Esophagus squamous epithelium (tissue), 5 donors: ENCODE data around the gene SHISA8. TPM values are rescaled to one million over a fixed set of nuclear protein-coding genes. Genes with fewer than 3 reads are reported as not detected.

Source experiments
- DNase-seq: peaks from one replicate; lab custom pipeline; 2025; lab: John Stamatoyannopoulos, UW
- H3K27ac ChIP-seq, 4 donors: fragments of 200-600 bp; sonication (generic); one replicate each; pipeline ENCODE4 v1.5.1; 2016 to 2019; ENCODE audit warnings: mild to moderate bottlenecking in 1 of 4
- H3K27me3 ChIP-seq, 4 donors: fragments of 200-600 bp; sonication (generic); 1 replicate in 3 of 4; 2 replicates in 1 of 4; pipeline versions ENCODE4 v1.5.1 to v1.6.0; 2017 to 2021; ENCODE audit warnings: antibody characterized with exemption in 1 of 4
- H3K36me3 ChIP-seq, 3 donors: fragments of 200-600 bp; sonication (generic); one replicate each; pipeline ENCODE4 v1.5.1; 2016 to 2019
- H3K4me1 ChIP-seq, 3 donors: fragments of 200-600 bp; sonication (generic); one replicate each; pipeline ENCODE4 v1.5.1; 2017 to 2019
- H3K4me3 ChIP-seq, 4 donors: fragments of 200-600 bp; sonication (generic); 1 replicate in 3 of 4; 2 replicates in 1 of 4; pipeline ENCODE4 v1.5.1; 2016 to 2019; ENCODE audit warnings: mild to moderate bottlenecking in 2 of 4, moderate library complexity in 1 of 4
- H3K9me3 ChIP-seq, 3 donors: fragments of 200-600 bp; sonication (generic); one replicate each; pipeline ENCODE4 v1.5.1; 2016 to 2019
- POLR2A ChIP-seq, 4 donors: fragments of 450-650 bp; IDR thresholded peaks; one replicate each; pipeline ENCODE4 v1.6.1; 2017; ENCODE audit warnings: antibody characterized with exemption in 4 of 4, mild to moderate bottlenecking in 4 of 4, moderate library complexity in 3 of 4
- WGBS, 2 donors: methylation state at CpG; one replicate each; pipeline ENCODE4 v1.1.5; 2018; 5-methylcytosine and 5-hydroxymethylcytosine counted together
- intact Hi-C: fragments of 100-400 bp; cut with DNase I; formaldehyde crosslinking; loops from one replicate; pipeline ENCODE4 v1.15.0; 2022
- total RNA-seq, 4 donors: library from RNA; depleted of rRNA; stranded (reverse); fragments of >200 nt; gene quantifications; one replicate each; pipeline ENCODE4 v1.1.0, GENCODE V29; 2016
- TF ChIP-seq, protein P1 (sequence below), 6 experiments: fragments of 450-650 bp in 4 of 6; fragments of 200-600 bp in 2 of 6; sonication (generic) in 2 of 6; IDR thresholded peaks; one replicate each; pipeline ENCODE4 v1.5.1; 2016 to 2019; ENCODE audit warnings: antibody characterized with exemption in 6 of 6, mild to moderate bottlenecking in 4 of 6, moderate library complexity in 4 of 6
- donor health status: DM: yes; HTN: yes; CAD: no.

Gene SHISA8
- total RNA-seq, 4 donors from 2014 or later: not detected

GRCh38 chr22:41917903-41918791, 3.3 kb upstream of the SHISA8 start:
- H3K4me3 ChIP-seq: no peak overlapping the region
- H3K27ac ChIP-seq: no peak overlapping the region
- WGBS, 2 donors: 58 to 62% methylated on average over 10 to 12 of the region's 23 CpGs
- peaks cover 11 to 73% (median 22%) of the 10 kb centered on the region in 4 donors for H3K27me3 ChIP-seq
- H3K36me3 ChIP-seq: no peaks in the 10 kb centered on the region
- H3K9me3 ChIP-seq: no peaks in the 10 kb centered on the region
- H3K4me1 ChIP-seq: peaks cover 26 to 52% (median 35%) of the 10 kb centered on the region in 3 donors
- intact Hi-C loops: no loop called here
- DNase-seq: no peak
- TF ChIP-seq, protein P1, sequence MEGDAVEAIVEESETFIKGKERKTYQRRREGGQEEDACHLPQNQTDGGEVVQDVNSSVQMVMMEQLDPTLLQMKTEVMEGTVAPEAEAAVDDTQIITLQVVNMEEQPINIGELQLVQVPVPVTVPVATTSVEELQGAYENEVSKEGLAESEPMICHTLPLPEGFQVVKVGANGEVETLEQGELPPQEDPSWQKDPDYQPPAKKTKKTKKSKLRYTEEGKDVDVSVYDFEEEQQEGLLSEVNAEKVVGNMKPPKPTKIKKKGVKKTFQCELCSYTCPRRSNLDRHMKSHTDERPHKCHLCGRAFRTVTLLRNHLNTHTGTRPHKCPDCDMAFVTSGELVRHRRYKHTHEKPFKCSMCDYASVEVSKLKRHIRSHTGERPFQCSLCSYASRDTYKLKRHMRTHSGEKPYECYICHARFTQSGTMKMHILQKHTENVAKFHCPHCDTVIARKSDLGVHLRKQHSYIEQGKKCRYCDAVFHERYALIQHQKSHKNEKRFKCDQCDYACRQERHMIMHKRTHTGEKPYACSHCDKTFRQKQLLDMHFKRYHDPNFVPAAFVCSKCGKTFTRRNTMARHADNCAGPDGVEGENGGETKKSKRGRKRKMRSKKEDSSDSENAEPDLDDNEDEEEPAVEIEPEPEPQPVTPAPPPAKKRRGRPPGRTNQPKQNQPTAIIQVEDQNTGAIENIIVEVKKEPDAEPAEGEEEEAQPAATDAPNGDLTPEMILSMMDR (IDR thresholded peaks at IDR 0.05): no peak
- TF ChIP-seq POLR2A (IDR thresholded peaks at IDR 0.05): no peak

GRCh38 chr22:41917375-41917902, 2.6 kb upstream of the SHISA8 start:
- TF ChIP-seq, protein P1 (IDR thresholded peaks at IDR 0.05): no peak
- no peak for TF ChIP-seq POLR2A (IDR thresholded peaks at IDR 0.05)
- Histone ChIP-seq H3K27ac (no peak overlapping the region), H3K36me3 (no peaks in the 10 kb centered on the region), H3K4me3 (no peak overlapping the region), H3K9me3 (no peaks in the 10 kb centered on the region), H3K27me3 (peaks cover 16 to 80% (median 26%) of the 10 kb centered on the region in 4 donors), H3K4me1 (peaks cover 26 to 52% (median 35%) of the 10 kb centered on the region in 3 donors)
- no peak for DNase-seq
- intact Hi-C loops: no loop called here
- 58 to 82% methylated on average over 2 to 7 of the region's 11 CpGs for WGBS, 2 donors

DNA sequence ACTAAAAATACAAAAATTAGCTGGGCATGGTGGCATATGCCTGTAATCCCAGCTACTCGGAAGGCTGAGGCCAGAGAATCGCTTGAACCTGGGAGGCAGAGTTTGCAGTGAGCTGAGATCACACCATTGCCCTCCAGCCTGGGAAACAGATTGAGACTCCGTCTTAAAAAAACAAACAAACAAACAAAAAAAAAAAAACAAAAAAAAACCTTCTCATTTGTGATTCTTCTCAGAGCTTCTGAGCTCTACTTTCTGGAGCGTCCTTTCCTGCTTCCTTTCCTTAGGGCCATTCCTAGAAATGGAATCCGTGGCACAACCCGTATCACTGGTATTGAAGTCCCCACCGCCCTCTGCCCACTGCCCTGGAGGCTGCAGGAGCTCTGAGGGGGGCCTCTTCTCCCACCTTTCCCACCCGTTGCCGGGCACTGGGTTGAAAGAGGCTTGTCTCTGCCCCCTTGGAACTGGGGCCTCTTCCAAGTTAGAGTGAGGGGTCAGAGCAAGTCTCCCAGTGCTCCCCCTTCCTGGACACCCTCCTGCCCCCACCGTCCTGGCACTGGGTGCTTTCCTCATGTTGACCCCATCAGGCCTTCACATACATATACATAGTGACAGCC, 2.0 kb upstream of the SHISA8 start:
- H3K27me3 ChIP-seq: peaks cover 20 to 86% (median 31%) of the 10 kb centered on the region in 4 donors
- H3K9me3 ChIP-seq: no peaks in the 10 kb centered on the region
- intact Hi-C loops: no loop called here
- H3K4me3 ChIP-seq: no peak overlapping the region
- no peaks in the 10 kb centered on the region for H3K36me3 ChIP-seq
- TF ChIP-seq POLR2A (IDR thresholded peaks at IDR 0.05): no peak
- TF ChIP-seq, protein P1 (IDR thresholded peaks at IDR 0.05): no peak
- DNase-seq: no peak
- H3K4me1 ChIP-seq: peaks cover 26 to 52% (median 35%) of the 10 kb centered on the region in 3 donors
- WGBS, 2 donors: 59 to 68% methylated on average over 9 to 10 of the region's 10 CpGs
- H3K27ac ChIP-seq: no peak overlapping the region

DNA sequence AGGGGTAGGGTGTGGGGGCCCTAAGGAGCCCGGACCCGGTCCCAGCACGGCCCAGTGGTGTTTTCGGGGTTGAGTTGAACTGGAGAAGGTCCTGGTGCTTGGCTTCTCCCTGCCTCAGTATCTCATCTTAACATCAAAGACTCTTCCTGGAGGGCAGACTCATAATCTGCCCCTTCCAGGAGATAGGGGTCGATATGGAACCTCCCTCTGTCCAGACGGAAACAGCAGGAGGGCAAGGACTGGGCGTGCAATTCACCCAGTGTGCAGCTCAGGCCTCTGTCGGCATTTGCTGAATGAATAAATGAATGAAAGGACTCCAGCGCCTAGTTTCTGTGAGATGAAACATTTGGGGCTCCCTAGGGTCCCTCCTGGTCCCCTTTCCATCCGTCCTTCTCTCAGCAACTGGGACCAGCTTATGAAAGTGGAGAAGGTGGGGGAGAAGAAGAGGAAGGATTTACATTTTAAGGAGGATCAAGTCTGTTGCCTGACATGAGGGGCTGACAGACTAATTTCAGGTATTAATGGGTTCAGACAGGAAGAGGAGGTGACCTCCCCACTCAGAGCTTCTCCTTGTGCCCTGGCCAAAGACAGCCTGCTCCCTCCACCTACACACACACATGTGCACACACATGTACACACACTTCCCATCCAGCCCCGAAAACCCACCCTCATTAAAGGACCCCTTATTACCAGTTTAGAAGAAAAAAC, 1.1 kb upstream of the SHISA8 start:
- H3K4me1 ChIP-seq: peaks cover 29 to 58% (median 38%) of the 10 kb centered on the region in 3 donors
- H3K27ac ChIP-seq: no peak overlapping the region
- WGBS, 2 donors: 60 to 69% methylated on average over 5 to 10 of the region's 11 CpGs
- no peak for TF ChIP-seq POLR2A (IDR thresholded peaks at IDR 0.05)
- no peaks in the 10 kb centered on the region for H3K36me3 ChIP-seq
- DNase-seq: no peak
- H3K9me3 ChIP-seq: no peaks in the 10 kb centered on the region
- peaks cover 23 to 95% (median 40%) of the 10 kb centered on the region in 4 donors for H3K27me3 ChIP-seq
- intact Hi-C loops: no loop called here
- no peak overlapping the region for H3K4me3 ChIP-seq

DNA sequence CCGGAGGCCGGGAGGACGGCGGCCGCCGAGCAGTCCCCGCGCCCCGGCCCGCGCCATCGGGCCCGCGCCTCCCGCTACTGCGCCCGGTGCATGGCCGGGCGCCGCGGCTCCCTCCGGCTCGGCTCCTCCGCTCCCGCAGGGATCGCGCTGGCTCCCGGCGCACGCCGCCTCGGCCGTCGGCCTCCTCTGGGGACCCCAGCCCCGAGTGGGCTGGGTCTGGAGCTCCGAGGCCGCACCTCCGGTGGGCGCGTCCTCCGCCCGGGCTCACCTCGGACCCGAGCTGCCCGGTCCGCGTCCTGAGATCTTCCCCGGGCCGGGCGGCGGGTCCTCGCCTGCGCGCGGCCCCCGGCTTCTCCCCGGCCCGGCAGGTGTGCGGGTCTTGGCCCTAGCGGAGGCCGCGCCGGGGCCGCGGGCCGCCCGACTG, 251 bp downstream of the SHISA8 start:
- Histone ChIP-seq H3K9me3 (no peaks in the 10 kb centered on the region), H3K4me3 (peak overlapping the region; percentile 25 to 68 (median 40)), H3K36me3 (no peaks in the 10 kb centered on the region), H3K4me1 (peaks cover 28 to 62% (median 45%) of the 10 kb centered on the region in 3 donors), H3K27me3 (peaks cover 29 to 100% (median 41%) of the 10 kb centered on the region in 4 donors), H3K27ac (no peak overlapping the region)
- no CpG with 5 or more reads among the region's 67 CpGs for WGBS, 2 donors
- no peak for TF ChIP-seq POLR2A (IDR thresholded peaks at IDR 0.05)
- TF ChIP-seq, protein P1 (IDR thresholded peaks at IDR 0.05): no peak
- intact Hi-C loops: no loop called here
- DNase-seq: no peak
